Neutrophil (primary cell): Measurements from ENCODE around the gene EIF3D.
"Not testable (repeated sequence)": the region's sequence is repeated elsewhere in the genome, so short reads cannot be mapped to it uniquely, and the experiment has no call there.

Source experiments
- H3K27ac ChIP-seq: fragments of 200-600 bp; sonication (generic); 2 replicates; pipeline ENCODE4 v1.5.1; 2016; ENCODE audit warnings: mild to moderate bottlenecking, moderate library complexity
- H3K27me3 ChIP-seq: fragments of 200-600 bp; sonication (generic); 2 replicates; pipeline ENCODE4 v1.6.0; 2016; ENCODE audit warnings: mild to moderate bottlenecking
- H3K36me3 ChIP-seq: fragments of 200-600 bp; sonication (generic); 2 replicates; pipeline ENCODE4 v1.5.1; 2017
- H3K4me1 ChIP-seq, 2 experiments: fragments of 200-600 bp in 1 of 2; sonication (generic) in 1 of 2; 1 replicate in 1 of 2; 2 replicates in 1 of 2; pipeline versions ENCODE4 v1.5.1 to v1.6.1; 2013 to 2016; ENCODE audit warnings: low read depth in 1 of 2, low read length in 1 of 2, mild to moderate bottlenecking in 1 of 2, moderate library complexity in 1 of 2; ENCODE audit not compliant: control insufficient read depth in 1 of 2, insufficient read depth in 1 of 2
- H3K4me3 ChIP-seq, 2 experiments: fragments of 200-600 bp in 1 of 2; sonication (generic) in 1 of 2; 1 replicate in 1 of 2; 2 replicates in 1 of 2; pipeline ENCODE4 v1.5.1; 2013 to 2016; ENCODE audit warnings: low read depth in 1 of 2, low read length in 1 of 2, mild to moderate bottlenecking in 1 of 2, moderate library complexity in 1 of 2
- H3K9me3 ChIP-seq: fragments of 200-600 bp; sonication (generic); 2 replicates; pipeline ENCODE4 v1.5.1; 2016
- CTCF ChIP-seq: fragments of 200-600 bp; sonication (generic); IDR thresholded peaks from 2 replicates; pipeline ENCODE4 v1.5.1; 2016; ENCODE audit warnings: antibody characterized with exemption

The EIF3D gene

GRCh38 chr22:36528341-36528740 is 625 bp downstream of the EIF3D start:
- Histone ChIP-seq H3K36me3 (peaks cover 29% of the 10 kb centered on the region), H3K4me3 (peak overlapping the region; percentile 92 to 95), H3K27ac (peak overlapping the region; percentile 90), H3K9me3 (no peaks in the 10 kb centered on the region), H3K4me1 (peaks cover 20% of the 10 kb centered on the region in 2 experiments), H3K27me3 (no peaks in the 10 kb centered on the region)
- TF ChIP-seq CTCF = no peak

- no peaks in the 10 kb centered on the region for H3K27me3 ChIP-seq
- no peak for TF ChIP-seq CTCF
- no peaks in the 10 kb centered on the region for H3K9me3 ChIP-seq
- H3K27ac ChIP-seq = no peak overlapping the region
- H3K4me1 ChIP-seq = peaks cover 13 to 15% of the 10 kb centered on the region in 2 experiments
- H3K36me3 ChIP-seq = peaks cover 82% of the 10 kb centered on the region
- H3K4me3 ChIP-seq = no peak overlapping the region
These were observed 6.3 kb downstream of the EIF3D start for GRCh38 chr22:36522662-36523061.

GRCh38 chr22:36520423-36520822 is 8.5 kb downstream of the EIF3D start:
- TF ChIP-seq CTCF = no peak
- no peaks in the 10 kb centered on the region for H3K9me3 ChIP-seq
- peaks cover 96% of the 10 kb centered on the region for H3K36me3 ChIP-seq
- H3K27ac ChIP-seq = peak overlapping the region; percentile 78
- peaks cover 11 to 13% of the 10 kb centered on the region in 2 experiments for H3K4me1 ChIP-seq
- no peaks in the 10 kb centered on the region for H3K27me3 ChIP-seq
- no peak overlapping the region for H3K4me3 ChIP-seq

GRCh38 chr22:36519906-36520305 is 9.1 kb downstream of the EIF3D start:
- Histone ChIP-seq H3K36me3 (peaks cover 96% of the 10 kb centered on the region), H3K27ac (peak overlapping the region; percentile 78), H3K4me1 (peaks cover 11 to 13% of the 10 kb centered on the region in 2 experiments)
- not testable (repeated sequence) for H3K27me3 ChIP-seq, H3K4me3 ChIP-seq, H3K9me3 ChIP-seq

- Histone ChIP-seq H3K9me3 (no peaks in the 10 kb centered on the region), H3K36me3 (peaks cover 95% of the 10 kb centered on the region), H3K4me3 (no peak overlapping the region), H3K27me3 (no peaks in the 10 kb centered on the region), H3K27ac (no peak overlapping the region), H3K4me1 (peaks cover 4 to 6% of the 10 kb centered on the region in 2 experiments)
- no peak for TF ChIP-seq CTCF
These were observed 14.2 kb downstream of the EIF3D start for GRCh38 chr22:36514766-36515165.

GRCh38 chr22:36512991-36513390 is 16.0 kb downstream of the EIF3D start:
- no peak overlapping the region for H3K27ac ChIP-seq
- peaks cover 77% of the 10 kb centered on the region for H3K36me3 ChIP-seq
- H3K4me1 ChIP-seq = no peaks in the 10 kb centered on the region
- TF ChIP-seq CTCF = no peak
- no peak overlapping the region for H3K4me3 ChIP-seq
- no peaks in the 10 kb centered on the region for H3K9me3 ChIP-seq
- H3K27me3 ChIP-seq = no peaks in the 10 kb centered on the region
